Measurements from ENCODE around the gene DCST2.
"Not testable (repeated sequence)": the region's sequence is repeated elsewhere in the genome, so short reads cannot be mapped to it uniquely, and the experiment has no call there.

DCST2 gene

DNA sequence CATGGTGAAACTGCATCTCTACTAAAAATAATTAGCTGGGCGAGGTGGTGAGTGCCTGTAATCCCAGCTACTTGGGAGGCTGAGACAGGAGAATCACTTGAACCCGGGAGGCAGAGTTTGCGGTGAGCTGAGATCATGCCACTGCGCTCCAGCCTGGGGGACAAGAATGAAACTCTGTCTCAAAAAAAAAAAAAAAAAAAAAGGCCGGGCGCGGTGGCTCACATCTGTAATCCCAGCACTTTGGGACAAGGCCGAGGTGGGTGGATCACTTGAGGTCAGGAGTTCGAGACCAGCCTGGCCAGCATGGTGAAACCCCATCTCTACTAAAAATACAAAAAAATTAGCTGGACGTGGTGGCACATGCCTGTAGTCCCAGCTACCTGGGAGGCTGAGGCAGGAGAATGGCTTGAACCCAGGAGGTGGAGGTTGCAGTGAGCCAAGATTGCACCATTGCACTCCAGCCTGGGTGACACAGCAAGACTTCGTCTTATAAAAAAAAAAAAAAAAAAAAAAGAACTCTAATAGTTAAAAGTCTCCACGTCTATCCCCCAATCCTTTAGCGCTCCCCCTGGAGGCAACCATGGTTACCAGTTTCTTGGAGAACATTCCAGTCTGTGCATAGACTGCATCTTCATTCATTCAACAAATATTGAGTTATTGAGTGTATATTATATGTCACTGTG lies 38.1 kb downstream of the DCST2 start:
- DNase-seq: peak; percentile 35

- DNase-seq: no peak
Measured at GRCh38 chr1:154994591-154994990, 39.0 kb downstream of the DCST2 start.

GRCh38 chr1:154994269-154994587 lies 39.4 kb downstream of the DCST2 start:
- DNase-seq: no peak

GRCh38 chr1:154993572-154994268 lies 39.9 kb downstream of the DCST2 start, which contains the start of gene LENEP:
TSS of gene LENEP (plus strand) at chr1:154993586. CDS start at chr1:154993608, 22 bp downstream.
- no peak for DNase-seq

- peak; percentile 26 for DNase-seq
Measured at GRCh38 chr1:154992721-154993571, 40.6 kb downstream of the DCST2 start.

DNA sequence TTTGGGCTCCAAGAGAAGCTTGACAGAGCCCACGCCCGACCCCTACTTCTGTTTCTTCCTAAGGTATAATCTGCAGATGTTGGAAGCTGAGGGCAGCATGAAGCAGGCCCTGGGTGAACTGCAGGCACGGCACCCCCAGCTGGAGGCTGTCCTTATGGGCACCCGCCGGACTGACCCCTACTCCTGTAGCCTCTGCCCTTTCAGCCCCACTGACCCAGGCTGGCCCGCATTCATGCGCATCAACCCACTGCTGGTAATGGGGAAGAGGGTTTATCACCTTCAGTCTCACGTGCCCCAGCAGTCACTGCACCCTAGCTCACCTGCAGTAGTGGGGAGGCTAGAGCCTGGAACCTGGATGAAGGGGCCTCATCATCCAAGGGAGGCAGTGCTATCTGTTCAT lies 43.3 kb downstream of the DCST2 start:
- DNase-seq: no peak

- DNase-seq: no peak
Measured at GRCh38 chr1:154989195-154989860, 44.3 kb downstream of the DCST2 start.

GRCh38 chr1:154988058-154988954 lies 45.3 kb downstream of the DCST2 start:
- peak; percentile 36 for DNase-seq

DNA sequence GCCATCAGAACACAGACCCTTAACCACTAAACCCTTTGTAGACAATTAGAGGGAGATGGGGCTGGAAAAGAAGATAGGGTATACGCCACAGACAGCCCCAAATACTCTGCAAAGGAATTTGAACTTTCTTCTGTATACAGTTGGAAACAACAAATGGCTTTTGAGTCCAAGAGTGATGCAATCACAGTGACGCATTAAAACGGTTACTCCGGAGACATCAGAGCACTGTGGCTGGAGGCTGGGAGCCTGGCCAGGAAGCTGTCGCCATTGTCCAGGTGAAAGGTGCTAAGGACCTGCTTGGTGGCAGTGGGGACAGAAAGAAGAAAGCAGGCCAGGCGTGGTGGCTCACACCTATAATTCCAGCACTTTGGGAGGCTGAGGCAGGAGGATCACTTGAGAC lies 46.3 kb downstream of the DCST2 start:
- no peak for DNase-seq

GRCh38 chr1:154986736-154987135 lies 46.8 kb downstream of the DCST2 start:
- DNase-seq: not testable (repeated sequence)

DNA sequence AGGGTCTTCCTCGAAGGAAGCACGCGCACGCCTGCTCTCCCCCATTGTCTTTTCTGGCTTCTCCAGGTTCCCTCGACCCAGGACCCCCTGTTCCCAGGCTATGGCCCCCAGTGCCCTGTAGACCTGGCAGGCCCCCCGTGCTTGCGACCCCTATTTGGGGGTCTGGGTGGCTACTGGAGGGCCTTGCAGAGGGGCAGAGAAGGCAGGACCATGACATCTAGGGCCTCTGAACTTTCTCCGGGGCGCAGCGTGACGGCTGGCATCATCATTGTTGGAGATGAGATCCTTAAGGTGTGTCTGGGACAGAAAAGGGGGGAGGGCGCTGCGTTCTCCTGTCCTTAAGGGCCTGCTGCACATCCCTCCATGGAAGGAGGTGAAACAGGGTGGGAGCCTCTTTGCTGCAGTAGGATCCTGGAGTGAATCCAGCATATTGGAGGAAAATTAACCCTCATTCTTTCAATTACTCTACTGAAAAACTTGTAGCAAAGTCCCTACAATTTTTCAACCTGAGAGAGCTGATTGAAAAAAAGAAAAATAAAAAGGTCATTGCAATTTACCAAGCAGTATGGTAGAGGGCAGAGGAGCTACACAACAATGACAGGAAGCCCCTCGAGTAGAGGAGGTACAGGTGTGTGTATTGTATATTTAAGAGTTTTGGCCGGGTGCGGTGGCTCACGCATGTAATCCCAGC lies 49.7 kb downstream of the DCST2 start:
- no peak for DNase-seq

- DNase-seq: peak; percentile 100
Measured at GRCh38 chr1:154982897-154983648, 50.5 kb downstream of the DCST2 start, which contains the start of gene FLAD1. TSS of gene FLAD1 (plus strand) at chr1:154983344. CDS start at chr1:154983695, 351 bp downstream.

- no peak for DNase-seq
Measured at GRCh38 chr1:154982341-154982740, 51.2 kb downstream of the DCST2 start.

DNA sequence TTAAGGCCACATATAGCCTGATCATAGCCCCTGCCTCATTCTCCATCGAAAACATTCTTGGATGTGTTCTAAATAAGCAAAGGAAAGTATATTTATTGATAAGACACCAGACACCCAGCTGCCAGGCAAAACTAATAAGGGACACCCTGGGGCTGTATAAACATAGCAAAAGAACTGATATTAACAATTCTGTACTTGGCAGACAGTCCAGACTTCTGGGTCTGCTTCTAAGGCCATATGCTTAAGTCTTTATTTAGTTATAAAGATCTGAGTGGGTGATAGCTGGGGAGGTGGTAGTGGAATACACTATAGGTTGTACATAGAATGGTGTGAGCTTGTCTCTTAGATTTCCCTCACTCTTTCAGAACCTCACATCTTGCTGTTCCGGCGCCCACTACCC lies 55.2 kb downstream of the DCST2 start:
- DNase-seq: no peak

GRCh38 chr1:154977762-154978161 lies 55.8 kb downstream of the DCST2 start:
- DNase-seq: not testable (repeated sequence)

DNA sequence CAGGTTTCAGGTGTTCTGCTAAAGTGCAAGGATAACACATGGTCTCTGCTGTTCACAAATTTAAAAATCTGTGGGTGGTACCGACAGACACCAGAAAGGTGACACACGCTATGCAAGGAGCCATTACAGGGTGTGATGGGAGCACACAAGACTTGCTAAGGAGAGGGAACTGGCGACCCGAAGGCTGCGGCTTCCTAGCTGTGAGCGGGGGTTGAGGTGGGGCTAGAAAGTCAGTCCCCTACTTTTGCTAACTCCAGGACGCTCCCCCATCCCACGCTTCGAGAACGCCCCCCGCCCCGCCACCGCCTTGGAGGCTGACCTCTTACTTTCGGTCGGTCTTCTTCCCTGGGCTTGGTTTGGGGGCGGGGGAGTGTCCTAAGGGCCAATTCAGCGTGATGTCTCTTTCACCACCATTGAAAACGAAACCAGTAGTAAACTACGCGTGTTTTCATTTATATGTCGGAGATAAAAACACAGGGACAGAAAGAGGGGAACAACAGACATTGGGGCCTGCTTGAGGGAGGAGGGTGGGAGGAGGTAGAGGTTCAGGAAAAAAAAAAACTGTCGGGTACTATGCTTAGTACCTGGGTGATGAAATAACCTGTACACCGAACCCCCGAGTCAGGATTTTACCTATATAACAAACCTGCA lies 58.0 kb downstream of the DCST2 start:
- DNase-seq: peak; percentile 55

DNA sequence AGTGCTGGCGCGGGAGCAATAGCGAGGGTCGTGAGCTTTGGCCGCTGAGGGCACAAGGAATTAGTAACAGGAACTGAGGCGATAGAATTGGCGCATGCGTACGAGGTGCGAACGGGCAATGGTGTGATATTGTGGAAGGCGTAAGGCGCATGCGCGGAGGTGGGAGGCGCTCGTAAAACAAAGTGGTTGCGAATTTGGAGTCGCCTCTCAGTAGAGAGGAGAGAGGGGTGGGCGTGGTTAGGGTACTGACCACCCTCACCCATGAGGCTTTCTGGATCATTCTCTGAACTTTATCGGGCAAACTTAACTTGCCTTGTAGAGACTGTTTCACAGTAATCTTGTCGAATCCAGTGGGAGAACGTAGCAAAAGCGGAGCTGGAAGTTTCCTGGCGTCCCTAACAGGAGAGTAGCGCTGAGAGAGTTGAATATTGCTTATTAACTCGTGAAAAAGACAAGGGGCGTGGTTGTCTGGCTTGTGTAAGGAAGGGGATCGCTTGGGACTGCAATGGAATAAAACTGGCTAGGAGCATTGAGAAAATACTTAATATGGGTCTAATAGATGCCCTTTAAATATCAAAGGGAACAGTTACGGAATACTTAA lies 58.7 kb downstream of the DCST2 start:
- DNase-seq: peak; percentile 96

- peak; percentile 100 for DNase-seq
Measured at GRCh38 chr1:154974102-154974807, 59.3 kb downstream of the DCST2 start, which contains the start of gene CKS1B. TSS of gene CKS1B (plus strand) at chr1:154974681. CDS start at chr1:154974746, 65 bp downstream.

All from MV-4-11 (cell line).